Glomerular visceral epithelial cell (primary cell): ENCODE results near the gene DHX34.
"Not testable (repeated sequence)": the region's sequence is repeated elsewhere in the genome, so short reads cannot be mapped to it uniquely, and the experiment has no call there.

ENCODE experiments used
- DNase-seq: peaks from one replicate; pipeline ENCODE4 v3.0.0-alpha.2; 2016; ENCODE audit errors: extremely low spot score

DHX34 gene

DNA sequence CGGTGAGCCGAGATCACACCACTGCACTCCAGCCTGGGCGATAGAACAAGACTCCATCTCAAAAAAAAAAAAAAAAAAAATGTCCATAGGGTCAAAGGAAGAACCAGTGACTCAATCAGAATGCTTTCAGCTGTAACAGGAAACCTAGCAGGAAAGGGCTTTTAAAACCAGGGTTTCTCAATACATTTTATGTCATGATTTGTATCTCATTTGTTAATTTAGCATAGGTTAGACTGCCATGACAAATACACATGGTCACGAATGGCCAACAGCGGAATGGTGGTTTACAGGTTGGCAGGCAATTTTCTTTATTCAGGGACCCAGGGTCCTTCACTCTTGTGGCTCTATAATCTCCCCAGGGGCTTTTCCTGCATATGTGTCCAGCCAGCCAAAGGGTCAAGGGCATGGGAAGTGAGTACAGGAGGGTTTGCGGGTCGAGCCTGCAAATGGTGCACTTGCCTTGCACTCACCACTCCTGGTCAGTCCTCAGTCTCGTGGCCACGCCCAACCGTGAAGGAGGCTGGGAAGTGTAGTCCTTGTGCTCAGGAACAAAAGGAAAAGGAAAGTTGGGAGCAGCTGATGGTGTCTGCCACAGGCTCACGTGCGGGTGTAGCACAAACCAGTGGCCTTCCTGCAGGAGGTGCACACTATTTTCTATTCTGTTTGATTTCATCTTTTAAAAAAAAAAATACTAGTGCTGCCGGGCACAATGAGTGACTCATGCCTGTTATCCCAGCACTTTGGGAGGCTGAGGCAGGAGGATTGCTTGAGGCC, 14.8 kb downstream of the DHX34 start:
- DNase-seq, result no peak

DNA sequence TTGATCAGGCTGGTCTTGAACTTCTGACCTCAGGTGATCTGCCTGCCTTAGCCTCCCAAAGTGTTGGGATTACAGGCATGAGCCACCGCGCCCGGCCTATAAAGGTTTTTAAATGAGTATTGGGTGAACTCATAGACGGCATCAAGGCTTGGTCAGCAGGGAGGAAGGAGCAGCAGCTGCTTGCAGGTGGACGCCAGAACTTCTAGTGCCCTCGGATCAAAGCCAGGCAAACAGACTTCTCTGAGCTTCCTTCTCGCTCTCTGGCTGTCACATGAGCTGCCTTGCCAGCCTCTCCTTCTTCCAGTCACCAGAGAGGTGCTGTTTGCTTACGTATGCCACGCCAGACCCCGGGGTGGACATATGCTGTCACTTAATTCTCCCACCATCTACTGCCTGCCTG, 16.3 kb downstream of the DHX34 start:
- DNase-seq, result not testable (repeated sequence)

DNA sequence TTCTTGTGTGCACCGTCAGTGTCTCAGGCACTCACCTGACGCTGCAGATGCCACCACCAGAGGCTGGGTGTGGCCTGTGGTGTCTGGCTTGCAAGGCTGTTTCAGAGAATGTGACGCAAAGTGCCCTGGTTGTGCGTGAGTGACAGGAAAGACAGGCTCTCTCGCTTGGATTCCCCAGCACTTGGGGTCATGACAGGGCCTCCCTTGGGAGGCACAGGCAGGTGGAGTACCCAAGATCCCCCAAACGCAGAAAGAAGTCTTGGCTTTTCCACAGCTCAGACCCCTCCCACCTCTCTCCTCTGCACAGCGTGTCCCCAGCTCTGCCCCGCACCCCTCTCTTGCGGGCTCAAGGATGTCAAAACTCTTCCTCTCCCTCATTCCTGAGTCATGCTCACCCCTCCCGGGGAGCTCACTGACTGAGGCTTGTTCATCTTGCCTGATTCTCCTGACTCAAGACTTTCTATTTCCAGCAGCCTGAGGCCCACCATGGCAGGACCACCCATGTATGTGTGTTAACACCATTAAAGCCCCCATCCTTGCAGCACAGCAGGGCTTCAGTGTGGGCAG, 21.0 kb downstream of the DHX34 start:
- no peak for DNase-seq

DNA sequence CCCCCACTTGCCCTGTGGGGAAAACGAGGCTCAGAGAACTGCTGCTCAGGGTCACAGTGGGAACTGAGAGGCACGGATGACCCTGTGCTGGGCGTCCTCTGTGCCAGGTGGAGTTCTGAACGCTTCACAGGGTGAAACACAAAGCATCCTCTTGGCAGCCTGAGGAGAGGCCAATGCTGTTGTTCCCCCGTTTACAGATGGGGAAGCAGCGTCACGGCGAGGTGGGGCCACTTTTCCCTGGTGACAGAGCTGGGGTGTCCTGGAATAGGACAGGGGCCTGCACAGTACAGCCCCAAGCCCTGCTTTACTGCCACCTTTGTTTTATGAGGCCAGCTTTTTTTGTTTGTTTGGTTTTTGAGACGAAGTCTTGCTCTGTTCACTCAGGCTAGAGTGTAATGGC, 22.1 kb downstream of the DHX34 start:
- DNase-seq, result no peak

DNA sequence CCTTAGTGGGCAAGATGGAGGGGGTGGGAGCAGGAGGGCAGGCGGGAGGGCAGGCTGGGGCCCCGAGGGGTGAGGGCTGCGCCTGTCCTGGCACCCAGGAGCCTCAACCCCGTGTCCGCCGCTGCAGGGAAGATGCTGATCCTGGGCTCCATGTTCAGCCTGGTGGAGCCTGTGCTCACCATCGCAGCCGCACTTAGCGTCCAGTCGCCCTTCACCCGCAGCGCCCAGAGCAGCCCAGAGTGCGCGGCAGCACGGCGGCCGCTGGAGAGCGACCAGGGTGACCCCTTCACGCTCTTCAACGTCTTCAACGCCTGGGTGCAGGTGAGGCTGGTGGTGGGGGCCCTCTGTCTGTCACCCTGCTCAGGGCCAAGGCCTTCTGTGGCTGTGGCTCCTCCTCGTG, 23.5 kb downstream of the DHX34 start:
- DNase-seq, result no peak

DNA sequence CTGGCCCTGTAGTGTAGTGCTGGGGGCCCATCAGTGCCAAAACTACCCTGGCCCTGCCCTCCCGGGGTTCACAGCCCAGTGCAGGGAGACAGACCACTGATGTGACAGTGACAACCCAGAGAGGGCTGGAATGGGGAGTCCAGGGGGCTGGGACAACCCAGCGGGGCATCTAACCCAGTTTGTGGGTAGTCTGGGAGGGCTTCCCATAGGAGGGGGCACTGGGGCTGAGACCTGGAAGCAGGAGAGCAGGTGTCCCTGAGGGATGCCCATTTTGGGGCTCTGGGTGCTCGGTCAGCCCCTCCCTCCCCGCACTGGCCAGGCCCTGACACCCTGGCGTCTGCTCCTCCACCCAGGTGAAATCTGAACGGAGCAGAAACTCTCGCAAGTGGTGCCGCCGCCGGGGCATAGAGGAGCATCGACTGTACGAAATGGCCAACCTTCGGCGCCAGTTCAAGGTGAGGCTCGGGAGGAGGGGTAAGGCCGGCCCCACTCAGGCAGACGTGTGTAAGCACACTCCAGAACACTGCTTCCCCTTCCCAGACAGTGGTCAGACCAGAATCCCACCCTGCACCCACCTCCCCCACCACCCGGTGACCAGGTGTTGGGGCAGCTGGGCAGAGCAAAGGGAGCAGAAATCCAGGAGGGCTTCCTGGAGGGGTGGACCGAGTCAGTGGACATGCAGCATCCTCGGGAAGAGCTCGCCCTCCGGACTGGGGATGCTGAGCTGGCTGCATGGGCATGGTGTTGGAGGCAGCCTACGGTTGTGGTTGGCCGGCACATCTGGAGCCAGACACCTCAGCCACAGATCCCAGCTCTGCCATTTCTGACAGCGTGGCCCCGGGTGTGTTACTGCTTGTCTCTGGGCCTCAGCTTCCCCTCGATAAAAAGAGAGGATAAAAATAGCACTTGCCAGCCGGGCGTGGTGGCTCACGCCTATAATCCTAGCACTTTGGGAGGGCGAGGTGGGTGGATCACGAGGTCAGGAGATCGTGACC, 24.4 kb downstream of the DHX34 start:
- no peak for DNase-seq

DNA sequence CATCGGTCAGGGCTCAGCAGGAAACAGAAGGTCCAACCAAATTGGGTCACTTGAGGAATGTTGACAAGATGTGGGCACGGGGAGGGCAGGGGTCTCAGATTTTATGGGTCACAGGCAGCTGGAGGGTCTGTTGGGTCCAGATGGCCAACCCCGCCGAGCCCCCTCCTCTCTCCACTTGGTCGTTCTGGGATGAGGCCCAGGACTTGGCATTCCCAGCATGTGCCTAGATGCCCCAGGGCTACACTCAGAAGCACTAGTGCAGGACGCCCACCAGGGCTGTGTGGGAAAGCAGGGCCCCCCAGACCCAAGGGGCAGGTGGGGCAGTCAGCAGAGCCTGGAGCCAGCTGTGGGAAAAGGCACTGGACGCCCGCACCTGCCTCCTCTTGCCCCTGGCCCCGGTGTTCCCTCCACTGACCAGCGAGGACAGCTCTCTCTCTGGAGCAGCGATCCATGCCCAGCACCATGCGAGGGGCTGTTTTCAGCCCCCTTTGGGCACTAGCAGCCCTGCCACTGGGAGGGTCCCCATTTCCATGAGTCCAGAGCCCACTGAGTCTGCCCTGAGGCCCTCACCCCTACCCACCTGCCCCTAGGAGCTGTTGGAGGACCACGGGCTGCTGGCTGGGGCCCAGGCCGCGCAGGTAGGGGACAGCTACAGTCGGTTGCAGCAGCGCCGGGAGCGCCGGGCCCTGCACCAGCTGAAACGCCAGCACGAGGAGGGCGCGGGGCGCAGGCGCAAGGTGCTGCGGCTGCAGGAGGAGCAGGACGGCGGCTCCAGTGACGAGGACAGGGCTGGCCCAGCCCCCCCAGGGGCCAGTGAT, 26.0 kb downstream of the DHX34 start:
- no peak for DNase-seq

DNA sequence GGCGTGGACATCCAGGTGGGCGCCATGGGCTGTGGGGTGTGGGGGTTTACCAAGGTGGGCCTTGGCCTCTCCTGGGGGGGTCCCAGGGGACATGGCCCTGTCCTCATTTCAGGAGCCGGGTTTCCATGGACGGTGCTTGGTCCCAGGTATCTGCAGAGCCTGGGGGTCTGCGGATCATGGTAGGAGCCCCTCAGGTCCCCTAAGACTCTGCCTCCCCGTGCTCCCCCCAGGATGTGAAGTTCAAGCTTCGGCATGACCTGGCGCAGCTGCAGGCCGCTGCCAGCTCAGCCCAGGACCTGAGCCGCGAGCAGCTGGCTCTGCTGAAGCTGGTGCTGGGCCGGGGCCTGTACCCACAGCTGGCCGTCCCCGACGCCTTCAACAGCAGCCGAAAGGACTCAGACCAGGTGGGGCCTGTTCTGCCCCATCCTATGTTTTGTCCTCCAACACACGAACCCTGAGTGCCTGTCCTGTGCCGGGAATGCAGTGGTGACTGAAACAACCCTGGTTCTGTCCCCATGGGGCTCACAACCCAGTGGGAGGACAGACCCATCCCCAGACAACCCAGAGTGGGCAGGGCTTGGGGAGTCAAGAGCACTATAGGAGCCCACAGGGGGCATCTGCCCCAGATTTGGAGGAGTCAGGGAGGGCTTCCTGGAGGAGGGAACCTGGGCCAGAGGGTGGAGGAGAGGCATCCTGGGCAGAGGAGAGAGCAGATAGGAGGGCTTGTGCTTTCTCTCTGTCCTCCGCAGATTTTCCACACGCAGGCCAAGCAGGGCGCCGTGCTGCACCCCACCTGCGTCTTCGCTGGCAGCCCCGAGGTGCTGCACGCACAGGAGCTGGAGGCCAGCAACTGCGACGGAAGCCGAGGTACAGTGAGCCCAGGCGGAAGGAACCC, 26.8 kb downstream of the DHX34 start:
- no peak for DNase-seq

DNA sequence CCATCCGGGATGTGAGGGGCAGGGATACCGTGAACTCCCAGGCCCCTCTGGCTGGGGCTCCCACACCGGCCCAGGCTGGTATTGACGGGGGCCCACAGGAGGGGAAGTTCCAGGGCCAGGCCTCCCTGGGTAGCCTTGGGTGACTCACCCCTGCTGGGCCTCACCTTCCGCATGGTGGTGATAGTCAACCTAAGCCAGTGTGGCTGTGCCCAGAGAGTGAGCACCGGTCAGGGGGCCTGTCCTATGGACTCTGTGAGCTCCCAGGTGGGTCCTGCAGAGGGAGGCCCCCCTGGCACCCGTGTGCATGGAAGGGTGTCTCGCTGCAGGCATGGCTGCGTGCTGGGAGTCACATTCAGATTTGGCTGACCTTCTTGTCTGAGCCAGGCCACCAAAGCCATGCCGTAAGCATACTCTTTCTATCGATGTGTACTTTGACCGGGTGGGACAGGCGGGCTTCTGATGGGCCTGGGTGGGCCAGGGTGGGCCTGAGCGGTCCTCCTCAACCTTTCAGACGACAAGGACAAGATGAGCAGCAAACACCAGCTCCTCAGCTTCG, 27.6 kb downstream of the DHX34 start:
- DNase-seq, result no peak

DNA sequence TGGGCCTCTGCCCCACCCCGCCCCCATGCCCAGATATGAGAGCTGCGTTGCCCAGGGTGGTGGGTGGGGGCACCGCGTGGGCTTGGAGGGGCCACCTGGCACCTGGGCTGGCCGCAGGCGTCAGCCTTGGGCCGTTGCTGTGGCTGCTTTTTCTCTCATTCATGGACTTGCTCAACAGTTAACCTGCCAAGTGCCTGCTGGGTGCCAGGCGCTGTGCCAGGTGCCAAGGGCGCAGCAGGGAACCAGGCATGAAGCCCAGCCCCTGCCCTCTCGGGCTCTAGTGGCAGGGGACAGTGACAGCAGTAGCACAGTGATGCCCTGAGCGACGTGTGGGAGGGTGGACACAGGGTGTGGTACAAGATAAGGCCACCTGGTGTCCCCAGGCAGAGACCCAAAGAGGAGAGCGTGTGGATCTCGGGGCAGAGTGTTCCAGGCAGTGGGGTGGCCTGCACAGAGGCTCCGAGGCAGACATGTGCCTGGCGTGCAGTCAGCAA, 28.1 kb downstream of the DHX34 start:
- no peak for DNase-seq

DNA sequence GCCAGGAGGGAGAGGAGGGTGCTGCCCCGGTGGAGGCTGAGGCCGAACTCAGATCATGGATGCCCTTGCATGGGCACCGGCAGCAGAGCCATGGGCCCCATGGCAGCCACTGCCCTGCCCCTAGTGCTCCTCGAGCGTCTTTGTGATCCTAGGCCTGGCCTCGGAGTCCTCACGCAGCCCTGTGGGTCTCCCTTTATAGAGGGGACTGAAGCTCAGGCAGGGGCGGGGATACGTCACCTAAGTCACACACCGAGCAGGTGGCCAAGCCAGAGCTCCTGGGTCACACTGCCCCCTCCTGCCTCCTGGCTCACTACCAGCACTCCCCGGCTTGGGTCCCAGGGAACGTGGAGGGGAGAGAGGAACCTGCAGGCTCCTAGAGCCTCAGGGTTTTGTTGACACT, 28.7 kb downstream of the DHX34 start:
- DNase-seq, result no peak

DNA sequence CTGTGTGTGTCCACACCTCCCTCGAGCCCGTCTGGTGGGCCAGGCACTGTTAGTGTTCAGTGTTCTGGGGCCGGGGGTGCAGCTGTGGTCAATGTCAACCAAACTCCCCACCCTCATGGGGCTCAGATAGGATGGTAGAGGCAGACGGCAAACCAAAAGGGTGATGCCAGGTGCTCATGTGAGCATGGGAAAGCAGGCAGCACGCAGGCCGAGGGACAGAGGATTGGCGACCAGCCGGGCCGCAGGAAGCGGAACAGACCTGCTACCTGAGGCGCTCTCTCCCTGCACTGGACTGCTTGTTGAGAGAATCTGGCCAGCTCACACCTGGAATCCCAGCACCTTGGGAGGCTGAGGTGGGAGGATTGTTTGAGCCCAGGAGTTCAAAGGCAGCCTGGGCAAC, 29.1 kb downstream of the DHX34 start:
- DNase-seq, result no peak

DNA sequence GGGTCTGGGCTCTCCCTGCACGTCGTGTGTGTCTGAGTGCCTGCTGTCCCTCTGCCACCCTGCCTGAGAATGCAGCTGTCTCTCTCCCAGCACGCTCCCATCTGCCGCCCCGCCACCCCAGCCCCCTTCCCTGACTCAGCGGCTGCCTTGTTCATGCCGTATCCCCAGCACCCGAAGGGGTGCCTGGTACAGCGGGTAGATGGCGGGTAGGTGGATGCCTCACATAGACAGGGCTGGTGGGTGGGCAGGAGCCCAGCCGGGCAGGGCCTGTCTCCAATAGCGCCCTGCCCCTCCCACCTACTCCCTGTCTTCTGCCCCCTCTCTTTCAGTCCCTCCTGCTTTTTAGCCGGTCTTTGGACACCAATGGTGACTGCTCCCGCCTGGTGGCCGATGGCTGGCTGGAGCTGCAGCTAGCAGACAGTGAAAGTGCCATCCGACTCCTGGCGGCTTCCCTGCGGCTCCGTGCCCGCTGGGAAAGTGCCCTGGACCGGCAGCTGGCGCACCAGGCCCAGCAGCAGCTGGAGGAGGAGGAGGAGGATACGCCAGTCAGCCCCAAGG, 30.3 kb downstream of the DHX34 start:
- DNase-seq, result no peak

DNA sequence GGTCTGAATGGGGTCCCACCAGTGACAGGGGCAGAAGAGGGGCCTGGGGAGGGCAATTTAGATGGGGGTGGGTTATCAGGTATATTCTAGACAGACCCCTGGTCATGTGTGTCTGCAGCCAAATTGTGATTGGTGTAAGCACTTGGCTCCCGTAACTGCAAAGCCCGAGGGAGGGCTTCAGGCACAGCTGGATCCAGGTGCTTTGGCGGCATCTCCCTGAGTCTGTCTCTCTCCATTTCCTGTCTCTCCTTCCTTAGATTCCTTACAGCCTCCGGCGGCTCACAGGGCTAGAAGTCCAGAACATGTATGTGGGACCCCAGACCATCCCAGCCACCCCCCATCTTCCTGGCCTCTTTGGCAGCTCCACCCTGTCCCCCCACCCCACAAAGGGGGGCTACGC, 31.4 kb downstream of the DHX34 start:
- no peak for DNase-seq

DNA sequence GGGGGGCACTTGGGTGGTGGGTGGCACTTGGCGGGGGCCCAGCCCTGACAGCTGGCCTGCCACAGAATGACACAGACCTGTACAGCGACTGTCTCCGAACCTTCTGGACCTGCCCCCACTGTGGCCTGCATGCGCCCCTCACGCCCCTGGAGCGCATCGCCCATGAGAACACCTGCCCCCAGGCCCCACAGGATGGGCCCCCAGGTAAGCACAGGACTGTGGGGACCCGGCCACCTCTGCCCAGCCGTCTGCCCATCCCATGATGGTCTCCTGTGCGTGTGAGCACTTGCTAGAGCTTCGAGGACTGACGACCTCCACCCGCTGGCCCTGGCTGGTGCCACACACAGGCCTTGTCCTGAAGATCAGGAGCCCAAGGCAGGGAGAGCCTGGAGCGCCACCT, 32.0 kb downstream of the DHX34 start:
- no peak for DNase-seq

DNA sequence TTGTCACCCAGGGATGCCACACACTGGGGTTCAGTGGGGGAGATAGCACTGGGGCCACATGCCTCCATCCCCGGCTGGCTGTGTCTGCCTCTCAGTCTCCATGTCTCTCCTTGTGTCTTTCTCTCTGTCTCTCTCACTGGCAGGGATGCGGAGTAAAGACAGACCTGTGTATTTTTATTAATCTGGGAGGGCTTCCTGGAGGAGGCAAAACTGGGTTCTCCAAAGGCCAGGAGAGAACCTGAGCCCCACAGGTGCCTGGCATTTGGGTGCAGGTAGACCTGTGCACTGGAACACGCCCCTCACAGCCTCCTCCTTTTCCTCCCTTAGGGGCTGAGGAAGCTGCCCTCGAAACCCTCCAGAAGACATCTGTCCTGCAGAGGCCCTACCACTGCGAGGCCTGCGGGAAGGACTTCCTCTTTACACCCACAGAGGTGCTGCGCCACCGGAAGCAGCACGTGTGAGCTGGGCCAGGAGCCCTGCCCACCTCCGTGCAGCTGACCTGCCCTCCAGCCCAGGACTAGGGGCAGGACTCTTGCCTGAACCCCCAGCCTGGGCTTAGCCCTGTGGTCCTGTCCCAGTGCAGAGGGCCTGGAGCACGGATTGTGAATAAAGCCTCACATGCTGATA, 32.7 kb downstream of the DHX34 start:
- no peak for DNase-seq

DNA sequence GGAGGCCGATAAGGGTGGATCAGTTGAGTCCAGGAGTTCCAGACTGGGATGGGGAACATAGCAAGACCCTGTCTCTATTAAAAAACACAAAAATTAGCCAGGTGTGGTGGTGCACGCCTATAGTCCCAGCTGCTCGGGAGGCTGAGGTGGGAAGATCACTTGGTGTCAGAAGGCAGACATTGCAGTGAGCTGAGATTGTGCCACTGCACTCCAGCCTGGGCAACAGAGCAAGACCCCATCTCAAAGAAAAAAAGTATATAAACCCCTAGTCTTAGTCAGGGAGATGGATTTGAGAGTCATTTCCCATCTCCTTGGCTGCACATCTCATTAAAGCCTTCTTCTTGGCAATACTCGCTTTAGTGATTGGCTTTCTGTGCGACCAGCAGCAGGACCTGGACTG, 34.8 kb downstream of the DHX34 start:
- not testable (repeated sequence) for DNase-seq

DNA sequence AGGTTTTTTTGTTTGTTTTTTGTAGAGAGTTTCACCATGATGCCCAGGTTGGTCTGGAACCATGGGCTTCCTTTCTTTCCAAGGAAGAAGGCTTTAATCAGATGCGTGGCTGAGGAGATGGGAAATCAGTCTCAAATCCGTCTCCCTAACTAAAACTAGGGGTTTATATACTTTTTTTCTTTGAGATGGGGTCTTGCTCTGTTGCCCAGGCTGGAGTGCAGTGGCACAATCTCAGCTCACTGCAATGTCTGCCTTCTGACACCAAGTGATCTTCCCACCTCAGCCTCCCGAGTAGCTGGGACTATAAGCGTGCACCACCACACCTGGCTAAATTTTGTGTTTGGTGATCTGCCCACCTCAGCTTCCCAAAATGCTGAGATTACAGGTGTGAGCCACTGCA, 35.4 kb downstream of the DHX34 start:
- DNase-seq, result not testable (repeated sequence)

DNA sequence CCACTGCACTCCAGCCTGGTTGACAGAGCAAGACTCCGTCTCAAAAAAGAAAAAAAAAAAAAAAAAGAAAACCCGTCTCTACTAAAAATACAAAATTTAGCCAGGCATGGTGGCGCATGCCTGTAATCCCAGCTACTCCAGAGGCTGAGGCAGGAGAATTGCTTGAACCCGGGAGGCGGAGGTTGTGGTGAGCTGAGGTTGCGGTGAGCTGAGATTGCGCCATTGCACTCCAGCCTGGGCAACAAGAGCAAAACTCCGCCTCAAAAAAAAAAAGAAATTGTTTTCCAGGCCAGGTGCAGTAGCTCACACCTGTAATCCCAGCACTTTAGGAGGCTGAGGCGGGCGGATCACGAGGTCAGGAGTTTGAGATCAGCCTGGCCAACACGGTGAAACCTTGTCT, 37.5 kb downstream of the DHX34 start:
- not testable (repeated sequence) for DNase-seq
